ENCODE data around the gene PROM1.

The PROM1 gene

GRCh38 chr4:16048619-16049419, 35.0 kb downstream of the PROM1 start:
- H2AFZ ChIP-seq (ENCODE audit: low read depth, low read length) = no peak overlapping the region
- no peak overlapping the region for H2BK15ac ChIP-seq (ENCODE audit: low read depth, poor library complexity, severe bottlenecking)
- no peaks in the 10 kb centered on the region for H3K9me3 ChIP-seq (ENCODE audit: control insufficient read depth, low read length)
- H3K36me3 ChIP-seq (ENCODE audit: control insufficient read depth in 1 of 2, insufficient read depth in 2 of 2, low read depth in 1 of 2, low read length in 2 of 2) = peaks cover 0 to under 1% of the 10 kb centered on the region in 2 experiments
- 80% methylated on average over 13 of the region's 15 CpGs for WGBS
- no peak overlapping the region for H3K4me3 ChIP-seq (ENCODE audit: insufficient read depth in 1 of 2, low read depth in 1 of 2, low read length in 2 of 2)
- H2BK120ac ChIP-seq (ENCODE audit: low read depth, low read length) = no peak overlapping the region
- no peak overlapping the region for H3K23ac ChIP-seq (ENCODE audit: low read length in 2 of 2)
- no peak overlapping the region for H3K18ac ChIP-seq (ENCODE audit: low read depth in 1 of 2, low read length in 2 of 2)
- H2AK5ac ChIP-seq (ENCODE audit: low read length, severe bottlenecking) = no peak overlapping the region
- no peak overlapping the region for H3K14ac ChIP-seq (ENCODE audit: low read length in 2 of 2)
- H2BK5ac ChIP-seq (ENCODE audit: low read depth, low read length, poor library complexity, severe bottlenecking) = no peak overlapping the region
- no peak overlapping the region for H3K9ac ChIP-seq (ENCODE audit: low read length)
- H3K4me2 ChIP-seq (ENCODE audit: low read length, poor library complexity, severe bottlenecking) = no peak overlapping the region
- H3K27ac ChIP-seq (ENCODE audit: low read length, poor library complexity, severe bottlenecking) = no peak overlapping the region
- H3K79me1 ChIP-seq (replicated peaks; ENCODE audit: low read length, poor library complexity, severe bottlenecking) = no peaks in the 10 kb centered on the region
- H3K4ac ChIP-seq (ENCODE audit: low read depth in 1 of 2, low read length in 2 of 2) = no peak overlapping the region
- H3K4me1 ChIP-seq (ENCODE audit: control insufficient read depth, insufficient read depth, low read depth, low read length) = peaks cover 2% of the 10 kb centered on the region
- no peak overlapping the region for H4K8ac ChIP-seq (ENCODE audit: low read length)
- peaks cover 0 to 44% of the 10 kb centered on the region in 2 experiments for H3K27me3 ChIP-seq (ENCODE audit: control insufficient read depth in 1 of 2, insufficient read depth in 1 of 2, low read length in 2 of 2)
- no peak overlapping the region for H4K91ac ChIP-seq (ENCODE audit: low read length)
- no peak for DNase-seq
- H2BK12ac ChIP-seq (ENCODE audit: low read length in 2 of 2) = no peak overlapping the region

- no peak overlapping the region for H2BK5ac ChIP-seq (ENCODE audit: low read depth, low read length, poor library complexity, severe bottlenecking)
- H2AFZ ChIP-seq (ENCODE audit: low read depth, low read length) = no peak overlapping the region
- no peak overlapping the region for H2AK5ac ChIP-seq (ENCODE audit: low read length, severe bottlenecking)
- H3K18ac ChIP-seq (ENCODE audit: low read depth in 1 of 2, low read length in 2 of 2) = no peak overlapping the region
- H2BK12ac ChIP-seq (ENCODE audit: low read length in 2 of 2) = no peak overlapping the region
- 70% methylated on average over 1 of the region's 1 CpG for WGBS
- H3K4me2 ChIP-seq (ENCODE audit: low read length, poor library complexity, severe bottlenecking) = no peak overlapping the region
- H2BK120ac ChIP-seq (ENCODE audit: low read depth, low read length) = no peak overlapping the region
- H3K23ac ChIP-seq (ENCODE audit: low read length in 2 of 2) = no peak overlapping the region
- H3K14ac ChIP-seq (ENCODE audit: low read length in 2 of 2) = no peak overlapping the region
- H3K27me3 ChIP-seq (ENCODE audit: control insufficient read depth in 1 of 2, insufficient read depth in 1 of 2, low read length in 2 of 2) = peaks cover 0 to 24% of the 10 kb centered on the region in 2 experiments
- H4K8ac ChIP-seq (ENCODE audit: low read length) = no peak overlapping the region
- H3K4ac ChIP-seq (ENCODE audit: low read depth in 1 of 2, low read length in 2 of 2) = no peak overlapping the region
- no peak for DNase-seq
- H3K4me1 ChIP-seq (ENCODE audit: control insufficient read depth, insufficient read depth, low read depth, low read length) = peaks cover 2% of the 10 kb centered on the region
- H3K36me3 ChIP-seq (ENCODE audit: control insufficient read depth in 1 of 2, insufficient read depth in 2 of 2, low read depth in 1 of 2, low read length in 2 of 2) = peaks cover 0 to 5% of the 10 kb centered on the region in 2 experiments
- H3K27ac ChIP-seq (ENCODE audit: low read length, poor library complexity, severe bottlenecking) = no peak overlapping the region
- no peak overlapping the region for H3K9ac ChIP-seq (ENCODE audit: low read length)
- H3K79me1 ChIP-seq (replicated peaks; ENCODE audit: low read length, poor library complexity, severe bottlenecking) = no peaks in the 10 kb centered on the region
- H4K91ac ChIP-seq (ENCODE audit: low read length) = no peak overlapping the region
- H3K9me3 ChIP-seq (ENCODE audit: control insufficient read depth, low read length) = no peaks in the 10 kb centered on the region
- no peak overlapping the region for H3K4me3 ChIP-seq (ENCODE audit: insufficient read depth in 1 of 2, low read depth in 1 of 2, low read length in 2 of 2)
- H2BK15ac ChIP-seq (ENCODE audit: low read depth, poor library complexity, severe bottlenecking) = no peak overlapping the region
Observed at GRCh38 chr4:16045687-16046086, 38.1 kb downstream of the PROM1 start.

- H3K4ac ChIP-seq (ENCODE audit: low read depth in 1 of 2, low read length in 2 of 2) = no peak overlapping the region
- H3K4me1 ChIP-seq (ENCODE audit: control insufficient read depth, insufficient read depth, low read depth, low read length) = peaks cover 2% of the 10 kb centered on the region
- H4K8ac ChIP-seq (ENCODE audit: low read length) = no peak overlapping the region
- no peak overlapping the region for H3K9ac ChIP-seq (ENCODE audit: low read length)
- no peaks in the 10 kb centered on the region for H3K9me3 ChIP-seq (ENCODE audit: control insufficient read depth, low read length)
- WGBS = 70% methylated on average over 4 of the region's 11 CpGs
- no peaks in the 10 kb centered on the region for H3K79me1 ChIP-seq (replicated peaks; ENCODE audit: low read length, poor library complexity, severe bottlenecking)
- no peak overlapping the region for H3K27ac ChIP-seq (ENCODE audit: low read length, poor library complexity, severe bottlenecking)
- H2BK12ac ChIP-seq (ENCODE audit: low read length in 2 of 2) = no peak overlapping the region
- no peak overlapping the region for H2BK15ac ChIP-seq (ENCODE audit: low read depth, poor library complexity, severe bottlenecking)
- no peak overlapping the region for H4K91ac ChIP-seq (ENCODE audit: low read length)
- peak overlapping the region; percentile 53 for H2AK5ac ChIP-seq (ENCODE audit: low read length, severe bottlenecking)
- H3K36me3 ChIP-seq (ENCODE audit: control insufficient read depth in 1 of 2, insufficient read depth in 2 of 2, low read depth in 1 of 2, low read length in 2 of 2) = peaks cover 0 to 5% of the 10 kb centered on the region in 2 experiments
- no peak overlapping the region for H3K23ac ChIP-seq (ENCODE audit: low read length in 2 of 2)
- peak; percentile 84 for DNase-seq
- no peak overlapping the region for H2BK5ac ChIP-seq (ENCODE audit: low read depth, low read length, poor library complexity, severe bottlenecking)
- no peak overlapping the region for H2BK120ac ChIP-seq (ENCODE audit: low read depth, low read length)
- no peak overlapping the region for H2AFZ ChIP-seq (ENCODE audit: low read depth, low read length)
- no peak overlapping the region for H3K4me3 ChIP-seq (ENCODE audit: insufficient read depth in 1 of 2, low read depth in 1 of 2, low read length in 2 of 2)
- peak overlapping the region; percentile 38 to 64 for H3K18ac ChIP-seq (ENCODE audit: low read depth in 1 of 2, low read length in 2 of 2)
- no peak overlapping the region for H3K4me2 ChIP-seq (ENCODE audit: low read length, poor library complexity, severe bottlenecking)
- peaks cover 0 to 14% of the 10 kb centered on the region in 2 experiments for H3K27me3 ChIP-seq (ENCODE audit: control insufficient read depth in 1 of 2, insufficient read depth in 1 of 2, low read length in 2 of 2)
- H3K14ac ChIP-seq (ENCODE audit: low read length in 2 of 2) = peak overlapping the region in 1 of 2 experiments; percentile 18
Observed at GRCh38 chr4:16043642-16044498, 40.0 kb downstream of the PROM1 start.

- no peak overlapping the region for H3K4me3 ChIP-seq (ENCODE audit: insufficient read depth in 1 of 2, low read depth in 1 of 2, low read length in 2 of 2)
- no peak overlapping the region for H3K9ac ChIP-seq (ENCODE audit: low read length)
- H3K36me3 ChIP-seq (ENCODE audit: control insufficient read depth in 1 of 2, insufficient read depth in 2 of 2, low read depth in 1 of 2, low read length in 2 of 2) = peaks cover 0 to 5% of the 10 kb centered on the region in 2 experiments
- H3K9me3 ChIP-seq (ENCODE audit: control insufficient read depth, low read length) = no peaks in the 10 kb centered on the region
- H3K4ac ChIP-seq (ENCODE audit: low read depth in 1 of 2, low read length in 2 of 2) = no peak overlapping the region
- DNase-seq = no peak
- H4K8ac ChIP-seq (ENCODE audit: low read length) = no peak overlapping the region
- H3K27me3 ChIP-seq (ENCODE audit: control insufficient read depth in 1 of 2, insufficient read depth in 1 of 2, low read length in 2 of 2) = no peaks in the 10 kb centered on the region
- H2AK5ac ChIP-seq (ENCODE audit: low read length, severe bottlenecking) = no peak overlapping the region
- no peak overlapping the region for H3K23ac ChIP-seq (ENCODE audit: low read length in 2 of 2)
- H2BK15ac ChIP-seq (ENCODE audit: low read depth, poor library complexity, severe bottlenecking) = no peak overlapping the region
- H2AFZ ChIP-seq (ENCODE audit: low read depth, low read length) = no peak overlapping the region
- no peak overlapping the region for H4K91ac ChIP-seq (ENCODE audit: low read length)
- H2BK12ac ChIP-seq (ENCODE audit: low read length in 2 of 2) = no peak overlapping the region
- H3K4me1 ChIP-seq (ENCODE audit: control insufficient read depth, insufficient read depth, low read depth, low read length) = peaks cover 4% of the 10 kb centered on the region
- no peak overlapping the region for H3K18ac ChIP-seq (ENCODE audit: low read depth in 1 of 2, low read length in 2 of 2)
- H3K4me2 ChIP-seq (ENCODE audit: low read length, poor library complexity, severe bottlenecking) = no peak overlapping the region
- H2BK5ac ChIP-seq (ENCODE audit: low read depth, low read length, poor library complexity, severe bottlenecking) = no peak overlapping the region
- 96% methylated on average over 4 of the region's 5 CpGs for whole genome bisulfite sequencing
- no peak overlapping the region for H2BK120ac ChIP-seq (ENCODE audit: low read depth, low read length)
- H3K27ac ChIP-seq (ENCODE audit: low read length, poor library complexity, severe bottlenecking) = no peak overlapping the region
- no peaks in the 10 kb centered on the region for H3K79me1 ChIP-seq (replicated peaks; ENCODE audit: low read length, poor library complexity, severe bottlenecking)
- no peak overlapping the region for H3K14ac ChIP-seq (ENCODE audit: low read length in 2 of 2)
Observed at GRCh38 chr4:16039139-16039538, 44.7 kb downstream of the PROM1 start.
